Activated naive CD4-positive, alpha-beta T cell (primary cell): ENCODE results near the gene HERPUD1.
"Not testable (repeated sequence)": the region's sequence is repeated elsewhere in the genome, so short reads cannot be mapped to it uniquely, and the experiment has no call there.

ENCODE experiments used
- DNase-seq, 4 experiments: peaks; one replicate each; lab custom pipeline; 2025; lab: John Stamatoyannopoulos, UW

The HERPUD1 gene

GRCh38 chr16:56931892-56932720 lies at the start of gene HERPUD1:
TSS of gene HERPUD1 (plus strand) at chr16:56932142. CDS start at chr16:56932245, 103 bp downstream.
- DNase-seq: peak; percentile 97 to 98 (median 98)

GRCh38 chr16:56883586-56883985 lies 48.4 kb upstream of the HERPUD1 start:
- DNase-seq: no peak

GRCh38 chr16:56884026-56884582 lies 47.8 kb upstream of the HERPUD1 start:
- DNase-seq: no peak

GRCh38 chr16:56884929-56885328 lies 47.0 kb upstream of the HERPUD1 start:
- DNase-seq: not testable (repeated sequence)

- no peak for DNase-seq
These were observed 46.3 kb upstream of the HERPUD1 start for GRCh38 chr16:56885446-56886162.

GRCh38 chr16:56886296-56886695 lies 45.6 kb upstream of the HERPUD1 start:
- DNase-seq: no peak

GRCh38 chr16:56886826-56887225 lies 45.1 kb upstream of the HERPUD1 start:
- DNase-seq: no peak

GRCh38 chr16:56888806-56889205 lies 43.1 kb upstream of the HERPUD1 start:
- DNase-seq: no peak

GRCh38 chr16:56889206-56889605 lies 42.7 kb upstream of the HERPUD1 start:
- DNase-seq: no peak

- DNase-seq: no peak
These were observed 40.3 kb upstream of the HERPUD1 start for GRCh38 chr16:56891685-56892084.

GRCh38 chr16:56892705-56893104 lies 39.2 kb upstream of the HERPUD1 start:
- no peak for DNase-seq

GRCh38 chr16:56894331-56894917 lies 37.5 kb upstream of the HERPUD1 start:
- DNase-seq: no peak

- DNase-seq: no peak
These were observed 36.1 kb upstream of the HERPUD1 start for GRCh38 chr16:56895813-56896212.

- no peak for DNase-seq
These were observed 35.7 kb upstream of the HERPUD1 start for GRCh38 chr16:56896244-56896643.

- DNase-seq: no peak
These were observed 34.7 kb upstream of the HERPUD1 start for GRCh38 chr16:56897026-56897799.

- no peak for DNase-seq
These were observed 33.1 kb upstream of the HERPUD1 start for GRCh38 chr16:56898847-56899246.

GRCh38 chr16:56903866-56904265 lies 28.1 kb upstream of the HERPUD1 start:
- no peak for DNase-seq

GRCh38 chr16:56907401-56907800 lies 24.5 kb upstream of the HERPUD1 start:
- DNase-seq: no peak

GRCh38 chr16:56909527-56909979 lies 22.4 kb upstream of the HERPUD1 start:
- no peak for DNase-seq

GRCh38 chr16:56910112-56910511 lies 21.8 kb upstream of the HERPUD1 start:
- no peak for DNase-seq

- DNase-seq: no peak
These were observed 21.0 kb upstream of the HERPUD1 start for GRCh38 chr16:56910654-56911539.
